GM21381 (cell line): ENCODE results near the gene B4GALNT3.

Experiments used
- ATAC-seq: cut with Tn5 transposase; IDR thresholded peaks from one replicate; pipeline ENCODE4 v1.9.1; 2021; ENCODE audit warnings: mild to moderate bottlenecking, moderate library complexity; ENCODE audit not compliant: unreplicated experiment

Gene B4GALNT3

DNA sequence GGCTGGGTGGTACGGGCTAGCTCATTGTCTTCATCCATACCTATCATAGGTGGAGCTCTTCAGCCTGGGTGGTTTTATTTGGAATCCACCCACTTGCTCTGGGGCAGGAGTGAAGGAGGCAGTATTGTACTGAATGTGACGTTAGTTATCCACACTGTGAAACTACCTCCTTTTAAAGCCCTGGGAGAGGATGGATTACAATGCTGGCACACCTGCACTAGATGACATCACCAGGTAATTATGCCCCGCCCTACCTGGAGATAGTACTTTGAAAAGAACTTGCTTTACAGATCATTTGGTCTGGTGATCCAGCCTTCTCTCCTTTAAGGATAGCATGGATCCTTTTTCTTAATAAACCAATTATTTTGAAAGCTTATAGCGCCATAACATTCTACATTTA lies 78.0 kb downstream of the B4GALNT3 start:
- no peak for ATAC-seq

DNA sequence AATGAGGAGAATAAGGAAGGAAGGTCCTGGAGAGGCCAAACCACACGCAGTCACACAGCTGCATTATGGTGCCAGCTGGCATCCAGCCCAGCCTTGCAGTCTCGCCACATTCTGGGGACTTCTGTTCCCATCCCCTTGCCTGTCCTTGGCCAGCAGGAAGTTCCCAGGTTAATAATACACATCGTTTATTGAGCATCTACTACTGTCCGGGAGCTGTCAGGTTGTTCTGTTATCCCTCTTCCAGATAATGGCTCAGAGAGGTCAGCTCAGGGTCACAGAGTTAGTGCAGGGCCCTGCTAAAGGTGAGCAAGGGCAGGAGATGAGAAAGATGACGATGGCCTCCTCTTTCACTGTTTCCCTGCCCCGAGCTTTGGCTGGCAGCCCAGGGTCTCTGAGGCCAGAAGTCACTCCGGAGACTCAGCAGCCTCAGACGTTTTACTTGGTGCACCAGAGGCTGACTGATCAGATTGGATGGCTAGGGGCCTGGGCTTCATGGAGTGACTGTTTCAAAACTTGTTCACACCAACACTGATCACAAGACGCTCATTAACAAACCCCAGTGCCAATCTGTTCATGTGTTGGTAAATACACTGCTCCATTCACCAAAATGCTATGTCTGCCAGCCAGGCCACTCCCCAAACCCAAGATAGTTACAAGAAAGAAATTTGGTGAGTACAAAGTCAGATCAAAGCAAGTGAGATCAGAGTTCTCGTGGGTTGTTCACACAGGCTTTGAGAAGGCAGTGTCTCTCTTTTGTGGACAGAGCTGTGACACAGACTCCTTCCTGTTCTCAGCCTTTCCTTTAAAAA lies 79.2 kb downstream of the B4GALNT3 start:
- ATAC-seq, result no peak

DNA sequence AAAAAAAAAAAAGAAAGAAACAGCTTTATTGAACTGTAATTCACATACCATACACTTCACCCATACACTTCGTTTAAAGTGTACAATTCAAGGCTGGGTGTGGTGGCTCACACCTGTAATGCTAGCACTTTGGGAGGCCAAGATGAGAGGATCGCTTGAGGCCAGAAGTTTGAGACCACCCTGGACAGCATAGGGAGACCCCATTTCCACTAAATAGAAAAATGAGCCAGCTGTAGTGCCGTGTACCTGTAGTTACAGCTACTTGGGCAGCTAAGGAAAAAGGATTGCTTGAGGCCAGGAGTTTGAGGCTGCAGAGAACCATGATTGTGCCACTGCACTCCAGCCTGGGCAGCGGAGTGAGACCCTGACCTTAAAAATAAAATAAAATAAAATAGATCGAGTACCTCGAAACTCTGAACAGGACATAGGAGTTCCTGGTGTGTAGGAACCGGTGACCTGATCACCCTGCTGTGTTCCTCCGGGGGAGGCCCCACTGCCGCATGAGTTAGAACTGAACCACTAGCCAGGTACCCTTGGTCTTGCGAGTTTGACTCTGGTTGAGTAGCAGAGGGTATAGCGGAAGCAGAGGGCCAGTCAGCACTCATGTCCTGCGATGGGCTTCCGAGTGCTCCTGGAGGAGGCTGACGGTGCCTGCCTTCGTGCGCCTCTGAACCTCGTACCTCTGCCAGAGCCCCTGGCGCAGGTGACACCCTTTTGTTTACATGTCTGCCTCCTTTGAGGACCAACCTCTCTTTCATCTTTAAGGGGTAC lies 80.0 kb downstream of the B4GALNT3 start:
- no peak for ATAC-seq

- ATAC-seq, result no peak
Observed at GRCh38 chr12:541676-542324, 82.1 kb downstream of the B4GALNT3 start.

GRCh38 chr12:542395-543113 lies 82.8 kb downstream of the B4GALNT3 start:
- no peak for ATAC-seq

- ATAC-seq, result no peak
Observed at GRCh38 chr12:543114-543451, 83.3 kb downstream of the B4GALNT3 start.

- ATAC-seq, result no peak
Observed at GRCh38 chr12:544142-544541, 84.4 kb downstream of the B4GALNT3 start.

GRCh38 chr12:544941-545635 lies 85.3 kb downstream of the B4GALNT3 start:
- no peak for ATAC-seq

DNA sequence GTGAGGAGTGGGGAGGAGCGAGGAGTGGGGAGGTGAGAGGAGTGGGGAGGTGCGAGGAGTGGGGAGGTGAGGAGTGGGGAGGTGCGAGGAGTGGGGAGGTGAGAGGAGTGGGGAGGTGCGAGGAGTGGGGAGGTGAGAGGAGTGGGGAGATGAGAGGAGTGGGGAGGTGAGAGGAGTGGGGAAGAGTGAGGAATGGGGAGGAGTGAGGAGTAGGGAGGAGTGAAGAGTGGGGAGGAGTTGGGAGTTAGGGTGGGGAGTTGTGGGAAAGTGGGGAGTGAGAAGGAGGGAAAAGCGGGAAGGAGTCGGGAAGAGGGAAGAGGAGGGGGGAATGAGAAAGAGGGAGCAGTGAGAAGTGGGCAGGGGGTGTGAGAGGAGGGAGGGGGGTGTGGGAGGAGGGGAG lies 86.1 kb downstream of the B4GALNT3 start:
- no peak for ATAC-seq

- no peak for ATAC-seq
Observed at GRCh38 chr12:546265-546919, 86.7 kb downstream of the B4GALNT3 start.

GRCh38 chr12:546920-547845 lies 87.4 kb downstream of the B4GALNT3 start:
- ATAC-seq, result peak; percentile 57

GRCh38 chr12:547883-548470 lies 88.2 kb downstream of the B4GALNT3 start:
- ATAC-seq, result no peak

DNA sequence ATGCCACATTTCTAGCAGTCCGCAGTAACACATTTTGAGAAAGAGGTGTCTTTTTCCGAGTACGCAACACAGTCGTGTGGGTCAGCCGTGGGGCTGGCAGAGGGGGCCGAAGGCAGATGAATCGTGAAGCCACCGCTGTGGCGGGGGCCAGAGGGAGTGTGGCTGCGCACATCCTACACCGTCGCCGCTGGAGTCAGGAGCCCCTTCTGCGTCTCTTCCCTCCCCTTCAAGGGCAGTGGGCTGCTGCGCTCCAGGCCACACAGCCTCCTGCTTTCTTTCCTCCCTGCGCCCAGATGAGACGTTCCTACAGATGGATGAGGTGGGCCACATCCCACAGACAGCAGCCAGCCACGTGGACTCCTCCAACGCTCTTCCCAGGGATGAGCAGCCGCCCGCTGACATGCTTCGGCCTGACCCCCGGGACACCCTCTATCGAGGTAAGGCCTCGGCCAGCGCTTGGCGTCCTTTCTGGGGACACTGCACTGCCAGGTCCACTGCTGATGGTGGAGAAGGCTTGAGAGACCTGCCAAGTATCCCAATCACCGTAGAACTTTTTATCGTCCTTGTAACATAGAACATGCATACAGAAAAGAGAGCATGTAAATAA lies 89.8 kb downstream of the B4GALNT3 start:
- no peak for ATAC-seq

GRCh38 chr12:550473-551260 lies 90.9 kb downstream of the B4GALNT3 start:
- ATAC-seq, result no peak

DNA sequence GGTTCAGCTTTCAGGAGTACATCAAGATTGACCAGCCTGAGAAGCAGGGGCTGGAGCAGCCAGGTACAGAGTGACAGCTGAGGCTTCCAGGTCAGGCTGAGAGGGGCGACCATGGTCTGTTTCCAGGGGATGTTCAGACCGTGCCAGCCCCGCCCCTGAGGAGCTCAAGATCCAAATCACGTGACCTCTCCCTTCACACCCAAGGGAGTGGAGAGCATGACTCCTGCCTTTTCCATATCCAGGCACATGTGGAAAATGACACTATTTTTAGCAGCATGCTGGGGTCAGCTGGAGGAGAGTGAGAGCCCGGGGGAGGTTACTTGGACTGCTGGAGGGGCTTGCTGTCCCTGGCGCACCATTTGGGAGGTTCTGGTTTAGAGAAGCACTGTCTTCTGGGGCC lies 92.7 kb downstream of the B4GALNT3 start:
- no peak for ATAC-seq

GRCh38 chr12:553216-554000 lies 93.7 kb downstream of the B4GALNT3 start:
- ATAC-seq, result no peak

DNA sequence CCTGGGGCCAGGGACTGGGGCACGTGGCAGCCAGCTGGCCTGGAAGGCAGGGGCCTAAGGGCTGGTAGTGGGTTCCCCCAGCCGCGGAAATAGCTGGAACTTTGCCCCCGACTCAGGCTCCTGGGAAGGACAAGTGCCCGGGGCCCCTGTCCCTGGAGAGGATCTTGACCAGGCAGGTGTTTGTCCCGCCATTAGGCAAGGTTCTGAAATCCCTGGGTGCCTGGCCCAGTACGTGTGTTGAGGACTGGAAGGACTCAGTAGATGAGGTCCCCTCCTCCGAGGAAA lies 94.2 kb downstream of the B4GALNT3 start:
- ATAC-seq, result no peak
